Osteoblast (primary cell): Measurements from ENCODE around the gene HNRNPH3. TPM values are rescaled to one million over a fixed set of nuclear protein-coding genes. Genes with fewer than 3 reads are reported as not detected.

Source experiments
- DNase-seq: peaks from one replicate; pipeline ENCODE4 v3.0.0; 2011; ENCODE audit warnings: low spot score, mixed read lengths; ENCODE audit not compliant: insufficient read length; ENCODE audit errors: missing footprints
- H2AFZ ChIP-seq: 2 replicates; pipeline ENCODE4 v1.6.0; 2011; ENCODE audit warnings: mild to moderate bottlenecking, low read length
- H3K27ac ChIP-seq: 2 replicates; pipeline ENCODE4 v1.5.1; 2011; ENCODE audit warnings: mild to moderate bottlenecking, low read depth, low read length, moderate library complexity
- H3K27me3 ChIP-seq: 2 replicates; pipeline ENCODE4 v1.6.0; 2012; ENCODE audit warnings: mild to moderate bottlenecking, control low read depth, inconsistent platforms, low read length, moderate library complexity; ENCODE audit not compliant: insufficient read depth
- H3K36me3 ChIP-seq: 2 replicates; pipeline ENCODE4 v1.5.1; 2011; ENCODE audit warnings: mild to moderate bottlenecking, low read length, control low read depth, moderate library complexity; ENCODE audit not compliant: insufficient read depth
- H3K4me1 ChIP-seq: 2 replicates; pipeline ENCODE4 v1.5.1; 2011; ENCODE audit warnings: mild to moderate bottlenecking, low read length, control low read depth, moderate library complexity; ENCODE audit not compliant: insufficient read depth
- H3K4me2 ChIP-seq: 2 replicates; pipeline ENCODE4 v1.6.0; 2011; ENCODE audit warnings: mild to moderate bottlenecking, low read length; ENCODE audit not compliant: insufficient read depth
- H3K4me3 ChIP-seq: fragments of 200-600 bp; sonication (generic); 3 replicates; pipeline ENCODE4 v1.5.1; 2012; ENCODE audit warnings: mild to moderate bottlenecking, low read length, inconsistent platforms; ENCODE audit not compliant: insufficient read depth
- H3K79me2 ChIP-seq: 2 replicates; pipeline ENCODE4 v1.6.0; 2012; ENCODE audit warnings: mild to moderate bottlenecking, low read length, control low read depth, inconsistent platforms; ENCODE audit not compliant: insufficient read depth
- H3K9me3 ChIP-seq: 2 replicates; pipeline ENCODE4 v1.5.1; 2011; ENCODE audit warnings: low read depth, low read length, control low read depth
- H4K20me1 ChIP-seq: 2 replicates; pipeline ENCODE4 v1.6.0; 2012; ENCODE audit warnings: mild to moderate bottlenecking, low read length, control low read depth; ENCODE audit not compliant: insufficient read depth
- CTCF ChIP-seq: IDR thresholded peaks from 2 replicates; pipeline ENCODE4 v1.5.1; 2011; ENCODE audit warnings: mild to moderate bottlenecking, low read depth, low read length, moderate library complexity; ENCODE audit errors: extremely low read depth
- total RNA-seq: library from RNA; depleted of rRNA; stranded (reverse); fragments of >200 nt; gene quantifications from 2 replicates; pipeline ENCODE4 v1.2.3, GENCODE V29; 2012

HNRNPH3 gene
- total RNA-seq = 9.7 and 10.1 TPM in 2 replicates

- Histone ChIP-seq H4K20me1 (peaks cover 42% of the 10 kb centered on the region), H3K27ac (peak within 1 kb of the TSS; percentile 95), H3K27me3 (no peaks in the 10 kb centered on the region), H3K9me3 (no peaks in the 10 kb centered on the region), H2AFZ (peak within 1 kb of the TSS; percentile 86), H3K36me3 (peaks cover under 1% of the 10 kb centered on the region), H3K4me2 (peak within 1 kb of the TSS; percentile 92), H3K4me3 (peak within 1 kb of the TSS; percentile 93), H3K4me1 (peaks cover 57% of the 10 kb centered on the region), H3K79me2 (peaks cover 62% of the 10 kb centered on the region)
- peak; percentile 96 for DNase-seq
- no peak for TF ChIP-seq CTCF
Observed at GRCh38 chr10:68331455-68332258, at the start of gene HNRNPH3. TSS of gene HNRNPH3 (plus strand) at chr10:68332064. CDS start at chr10:68337222, 5,158 bp downstream.

- Histone ChIP-seq H3K27ac (no peak overlapping the region), H3K4me1 (no peaks in the 10 kb centered on the region), H4K20me1 (no peaks in the 10 kb centered on the region), H3K27me3 (no peaks in the 10 kb centered on the region), H3K4me3 (no peak overlapping the region), H3K9me3 (no peaks in the 10 kb centered on the region), H3K4me2 (no peak overlapping the region), H2AFZ (no peak overlapping the region), H3K36me3 (no peaks in the 10 kb centered on the region), H3K79me2 (no peaks in the 10 kb centered on the region)
- no peak for TF ChIP-seq CTCF
- no peak for DNase-seq
Observed at GRCh38 chr10:68284062-68285001, 47.5 kb upstream of the HNRNPH3 start.

- no peak overlapping the region for H2AFZ ChIP-seq
- no peak for DNase-seq
Observed at GRCh38 chr10:68288717-68289116, 43.1 kb upstream of the HNRNPH3 start.

More at GRCh38 chr10:68288717-68289116, 43.1 kb upstream of the HNRNPH3 start:
- H3K79me2 ChIP-seq = no peaks in the 10 kb centered on the region
- H4K20me1 ChIP-seq = no peaks in the 10 kb centered on the region
- no peak overlapping the region for H3K4me3 ChIP-seq
- no peaks in the 10 kb centered on the region for H3K9me3 ChIP-seq
- no peak for TF ChIP-seq CTCF
- no peaks in the 10 kb centered on the region for H3K4me1 ChIP-seq
- no peaks in the 10 kb centered on the region for H3K27me3 ChIP-seq
- no peak overlapping the region for H3K27ac ChIP-seq
- no peaks in the 10 kb centered on the region for H3K36me3 ChIP-seq
- no peak overlapping the region for H3K4me2 ChIP-seq
